ENCODE data around the gene AGRP. TPM values are rescaled to one million over a fixed set of nuclear protein-coding genes. Genes with fewer than 3 reads are reported as not detected.

The AGRP gene
- total and polyA plus RNA-seq, 2 of the 4 experiments (the other 2 are of a cell fraction) = not detected

GRCh38 chr16:67445441-67445912 lies 37.9 kb downstream of the AGRP start:
- H3K79me1 ChIP-seq (ENCODE audit: low read depth in 1 of 2, low read length in 2 of 2) = peaks cover 0 to 65% of the 10 kb centered on the region in 2 experiments; a peak in 2 of 4 replicates
- no peak overlapping the region for H3K14ac ChIP-seq (replicated peaks; ENCODE audit: low read depth, low read length)
- H2AFZ ChIP-seq (replicated peaks; ENCODE audit: low read length, poor library complexity) = no peak overlapping the region
- peaks cover 45% of the 10 kb centered on the region for H3K4me1 ChIP-seq (ENCODE audit: control insufficient read depth, insufficient read depth, low read length)
- ATAC-seq (ENCODE audit: low read depth) = no peak
- no peak overlapping the region for H3K23ac ChIP-seq (ENCODE audit: low read depth, low read length)
- no peak overlapping the region for H3K9ac ChIP-seq (ENCODE audit: low read depth, low read length)
- no peak overlapping the region for H4K8ac ChIP-seq (ENCODE audit: low read depth in 2 of 2, low read length in 2 of 2)
- ChIA-PET CTCF (no interaction called here), POLR2A (ENCODE audit: unreplicated experiment) (no interaction called here)
- H3K9me1 ChIP-seq (ENCODE audit: insufficient read depth, low read length) = peaks cover 3% of the 10 kb centered on the region; the same call in 1 of the 2 replicates
- H3K18ac ChIP-seq (ENCODE audit: low read depth, low read length) = no peak overlapping the region
- in situ Hi-C loops (cut with MboI; ENCODE audit: low sequenced_read_pairs) (no loop called here), intact Hi-C loops (cut with micrococcal nuclease) (no loop called here), dilution Hi-C loops (cut with HindIII; ENCODE audit: low sequenced_read_pairs, unreplicated experiment) (no loop called here)
- no peak overlapping the region for H2AK9ac ChIP-seq (replicated peaks; ENCODE audit: low read depth, low read length, poor library complexity)
- no peak overlapping the region for H3K56ac ChIP-seq (ENCODE audit: extremely low read depth, insufficient read depth, low read length)
- H3K4me3 ChIP-seq (ENCODE audit: insufficient read depth, low read depth, low read length) = no peak overlapping the region
- no peak overlapping the region for H2BK120ac ChIP-seq (ENCODE audit: low read depth, low read length)
- H4K91ac ChIP-seq (ENCODE audit: insufficient read depth, low read depth, low read length) = no peak overlapping the region
- no peaks in the 10 kb centered on the region for H3K9me3 ChIP-seq (ENCODE audit: control insufficient read depth, insufficient read depth, low read length)
- H3K4me2 ChIP-seq (ENCODE audit: low read depth, low read length) = no peak overlapping the region
- H3K27me3 ChIP-seq (ENCODE audit: control insufficient read depth, insufficient read depth, low read length) = no peaks in the 10 kb centered on the region
- H3K36me3 ChIP-seq (ENCODE audit: control insufficient read depth, insufficient read depth, low read length) = peaks cover 8% of the 10 kb centered on the region; the same call in 1 of the 2 replicates
- no TSS peak for BruUV-seq (replicated peaks)
- no CpG with 5 or more reads among the region's 3 CpGs for WGBS, 2 experiments (ENCODE audit: extremely low coverage in 2 of 2, insufficient read length in 1 of 2)
- H2BK15ac ChIP-seq (ENCODE audit: low read depth, low read length) = no peak overlapping the region
- no peak overlapping the region; the same call in 1 of the 2 replicates for H4K5ac ChIP-seq (ENCODE audit: low read depth, low read length)
- H2AK5ac ChIP-seq (ENCODE audit: low read depth, low read length) = no peak overlapping the region
- no peak overlapping the region for H2BK20ac ChIP-seq (ENCODE audit: low read depth, low read length)
- TF ChIP-seq MAZ (IDR thresholded peaks at IDR 0.05; ENCODE audit: borderline replicate concordance, low read depth, low read length) (no peak), RFX5 (IDR thresholded peaks at IDR 0.05; ENCODE audit: low read depth, low read length) (no peak), FOS (IDR thresholded peaks at IDR 0.05; ENCODE audit: low read depth, low read length) (no peak), BHLHE40 (IDR thresholded peaks at IDR 0.05; ENCODE audit: low read depth, low read length) (no peak), NFE2L2 (IDR thresholded peaks at IDR 0.05; ENCODE audit: low read depth, low read length) (no peak), CEBPB (IDR thresholded peaks at IDR 0.05; ENCODE audit: low read depth, low read length) (no peak), USF2 (IDR thresholded peaks at IDR 0.05; ENCODE audit: low read depth, low read length) (no peak), CHD1 (IDR thresholded peaks at IDR 0.05; ENCODE audit: low read depth, low read length) (no peak), RCOR1 (IDR thresholded peaks at IDR 0.05; ENCODE audit: insufficient replicate concordance, low read length) (no peak), POLR2A (IDR thresholded peaks at IDR 0.05; ENCODE audit: low read depth, low read length) (no peak), RAD21 (IDR thresholded peaks at IDR 0.05; ENCODE audit: low read length) (no peak), MXI1 (IDR thresholded peaks at IDR 0.05; ENCODE audit: borderline replicate concordance, low read depth, low read length) (no peak)
- TF ChIP-seq, protein P1, sequence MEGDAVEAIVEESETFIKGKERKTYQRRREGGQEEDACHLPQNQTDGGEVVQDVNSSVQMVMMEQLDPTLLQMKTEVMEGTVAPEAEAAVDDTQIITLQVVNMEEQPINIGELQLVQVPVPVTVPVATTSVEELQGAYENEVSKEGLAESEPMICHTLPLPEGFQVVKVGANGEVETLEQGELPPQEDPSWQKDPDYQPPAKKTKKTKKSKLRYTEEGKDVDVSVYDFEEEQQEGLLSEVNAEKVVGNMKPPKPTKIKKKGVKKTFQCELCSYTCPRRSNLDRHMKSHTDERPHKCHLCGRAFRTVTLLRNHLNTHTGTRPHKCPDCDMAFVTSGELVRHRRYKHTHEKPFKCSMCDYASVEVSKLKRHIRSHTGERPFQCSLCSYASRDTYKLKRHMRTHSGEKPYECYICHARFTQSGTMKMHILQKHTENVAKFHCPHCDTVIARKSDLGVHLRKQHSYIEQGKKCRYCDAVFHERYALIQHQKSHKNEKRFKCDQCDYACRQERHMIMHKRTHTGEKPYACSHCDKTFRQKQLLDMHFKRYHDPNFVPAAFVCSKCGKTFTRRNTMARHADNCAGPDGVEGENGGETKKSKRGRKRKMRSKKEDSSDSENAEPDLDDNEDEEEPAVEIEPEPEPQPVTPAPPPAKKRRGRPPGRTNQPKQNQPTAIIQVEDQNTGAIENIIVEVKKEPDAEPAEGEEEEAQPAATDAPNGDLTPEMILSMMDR (conservative IDR thresholded peaks at IDR 0.05; ENCODE audit: low read depth, low read length) = no peak
- no peak overlapping the region for H3K4ac ChIP-seq (ENCODE audit: low read depth, low read length)
- H2BK5ac ChIP-seq (ENCODE audit: low read depth, low read length, poor library complexity, severe bottlenecking) = no peak overlapping the region
- no peak overlapping the region; the same call in 1 of the 2 replicates for H3K27ac ChIP-seq (ENCODE audit: insufficient read depth, low read length)
- no peak for DNase-seq
- peaks cover 60% of the 10 kb centered on the region for H4K20me1 ChIP-seq (ENCODE audit: insufficient read depth, low read length)
